H9 (cell line): ENCODE measurements around the gene POLD3. TPM values are rescaled to one million over a fixed set of nuclear protein-coding genes. Genes with fewer than 3 reads are reported as not detected.

Source experiments
- DNase-seq: peaks from one replicate; pipeline ENCODE4 v3.0.0-alpha.2; 2017
- H2AFZ ChIP-seq: one replicate; pipeline ENCODE4 v1.6.1; 2013; ENCODE audit warnings: mild to moderate bottlenecking, low read length, control low read depth, moderate library complexity
- H2AK5ac ChIP-seq: 2 replicates; pipeline ENCODE4 v1.6.1; 2013; ENCODE audit warnings: low read length, control low read depth, mixed read lengths; ENCODE audit not compliant: insufficient read length
- H2BK120ac ChIP-seq: one replicate; pipeline ENCODE4 v1.6.1; 2013; ENCODE audit warnings: low read depth, mild to moderate bottlenecking, low read length, control low read depth, inconsistent platforms; ENCODE audit not compliant: poor library complexity, severe bottlenecking
- H2BK12ac ChIP-seq: 2 replicates; pipeline ENCODE4 v1.6.1; 2013; ENCODE audit warnings: low read length, control low read depth, mixed read lengths, low read depth; ENCODE audit not compliant: insufficient read length
- H2BK15ac ChIP-seq: 2 replicates; pipeline ENCODE4 v1.6.1; 2013; ENCODE audit warnings: low read depth, low read length, control low read depth
- H2BK20ac ChIP-seq: one replicate; pipeline ENCODE4 v1.6.1; 2013; ENCODE audit warnings: low read depth, mild to moderate bottlenecking, low read length, control low read depth, inconsistent platforms; ENCODE audit not compliant: poor library complexity, severe bottlenecking
- H2BK5ac ChIP-seq: 2 replicates; pipeline ENCODE4 v1.6.1; 2013; ENCODE audit warnings: low read length, control low read depth, mixed read lengths; ENCODE audit not compliant: insufficient read length
- H3K14ac ChIP-seq: 2 replicates; pipeline ENCODE4 v1.6.1; 2013; ENCODE audit warnings: low read length, control low read depth; ENCODE audit not compliant: insufficient read depth
- H3K18ac ChIP-seq: 2 replicates; pipeline ENCODE4 v1.6.1; 2013; ENCODE audit warnings: low read depth, mild to moderate bottlenecking, mixed read lengths, low read length, control low read depth; ENCODE audit not compliant: insufficient read length
- H3K23ac ChIP-seq: 2 replicates; pipeline ENCODE4 v1.6.1; 2013; ENCODE audit warnings: low read length, control low read depth, mixed read lengths, low read depth; ENCODE audit not compliant: insufficient read length
- H3K23me2 ChIP-seq: 2 replicates; pipeline ENCODE4 v1.6.1; 2013; ENCODE audit warnings: low read depth, mild to moderate bottlenecking, mixed read lengths, low read length, control low read depth; ENCODE audit not compliant: insufficient read length, poor library complexity, severe bottlenecking
- H3K27ac ChIP-seq: 2 replicates; pipeline ENCODE4 v1.5.1; 2013; ENCODE audit warnings: low read length, control low read depth, mixed read lengths, low read depth; ENCODE audit not compliant: insufficient read length
- H3K27me3 ChIP-seq: 2 replicates; pipeline ENCODE4 v1.6.1; 2013; ENCODE audit warnings: low read length, control low read depth, inconsistent platforms; ENCODE audit not compliant: insufficient read depth
- H3K4ac ChIP-seq: 2 replicates; pipeline ENCODE4 v1.6.1; 2013; ENCODE audit warnings: low read depth, mild to moderate bottlenecking, control low read depth, inconsistent platforms, low read length, moderate library complexity
- H3K4me1 ChIP-seq: 2 replicates; pipeline ENCODE4 v1.6.1; 2013; ENCODE audit warnings: low read length, control low read depth, inconsistent platforms; ENCODE audit not compliant: insufficient read depth
- H3K4me2 ChIP-seq: 2 replicates; pipeline ENCODE4 v1.6.1; 2013; ENCODE audit warnings: low read length, control low read depth, mixed read lengths; ENCODE audit not compliant: insufficient read length, insufficient read depth
- H3K56ac ChIP-seq: 2 replicates; pipeline ENCODE4 v1.6.1; 2013; ENCODE audit warnings: low read depth, mild to moderate bottlenecking, mixed read lengths, low read length, control low read depth; ENCODE audit not compliant: insufficient read length
- H3K79me1 ChIP-seq: 2 replicates; pipeline ENCODE4 v1.6.1; 2013; ENCODE audit warnings: low read depth, mild to moderate bottlenecking, moderate library complexity, low read length, control low read depth, inconsistent platforms; ENCODE audit not compliant: insufficient read depth, poor library complexity, severe bottlenecking
- H3K79me2 ChIP-seq: 2 replicates; pipeline ENCODE4 v1.6.1; 2013; ENCODE audit warnings: low read length, control low read depth, inconsistent platforms; ENCODE audit not compliant: insufficient read depth
- H3K9ac ChIP-seq: 2 replicates; pipeline ENCODE4 v1.6.1; 2013; ENCODE audit warnings: low read length, control low read depth, mixed read lengths; ENCODE audit not compliant: insufficient read length; ENCODE audit errors: extremely low read depth
- H3K9me3 ChIP-seq: one replicate; pipeline ENCODE4 v1.6.1; 2013; ENCODE audit warnings: low read depth, low read length, inconsistent platforms; ENCODE audit not compliant: control insufficient read depth
- H3T11ph ChIP-seq: one replicate; pipeline ENCODE4 v1.6.1; 2013; ENCODE audit warnings: mild to moderate bottlenecking, low read length, control low read depth, inconsistent platforms
- H4K20me1 ChIP-seq: one replicate; pipeline ENCODE4 v1.6.1; 2013; ENCODE audit not compliant: control insufficient read depth, insufficient read length, insufficient read depth
- H4K5ac ChIP-seq: 2 replicates; pipeline ENCODE4 v1.6.1; 2013; ENCODE audit warnings: low read depth, mild to moderate bottlenecking, mixed read lengths, low read length, control low read depth; ENCODE audit not compliant: insufficient read length
- H4K8ac ChIP-seq: replicated peaks from 2 replicates; pipeline ENCODE4 v1.6.1; 2013; ENCODE audit warnings: low read length, control low read depth, mixed read lengths, low read depth; ENCODE audit not compliant: insufficient read length
- H4K91ac ChIP-seq: 2 replicates; pipeline ENCODE4 v1.6.1; 2013; ENCODE audit warnings: low read depth, mild to moderate bottlenecking, moderate library complexity, mixed read lengths, low read length, control low read depth; ENCODE audit not compliant: insufficient read length
- H3K27ac Mint-ChIP-seq, 3 experiments: 2 replicates in 2 of 3; 3 replicates in 1 of 3; pipeline ENCODE4 v1.8.0; 2020 to 2021; ENCODE audit warnings: mixed read lengths in 3 of 3, mild to moderate bottlenecking in 1 of 3, moderate library complexity in 1 of 3
- H3K27me3 Mint-ChIP-seq: 2 replicates; pipeline ENCODE4 v1.8.0; 2021; ENCODE audit warnings: low read depth, mild to moderate bottlenecking, moderate library complexity, mixed read lengths
- H3K36me3 Mint-ChIP-seq, 3 experiments: 2 replicates in 2 of 3; 3 replicates in 1 of 3; pipeline ENCODE4 v1.8.0; 2020 to 2021; ENCODE audit warnings: low read depth in 3 of 3, mixed read lengths in 3 of 3; ENCODE audit not compliant: insufficient read depth in 1 of 3
- H3K4me1 Mint-ChIP-seq, 2 experiments: 2 replicates each; pipeline ENCODE4 v1.8.0; 2020; ENCODE audit warnings: mixed read lengths in 2 of 2
- H3K4me3 Mint-ChIP-seq, 2 experiments: 2 replicates in 1 of 2; 3 replicates in 1 of 2; pipeline ENCODE4 v1.8.0; 2020 to 2021; ENCODE audit warnings: mild to moderate bottlenecking in 2 of 2, mixed read lengths in 2 of 2, moderate library complexity in 1 of 2
- H3K9me3 Mint-ChIP-seq, 2 experiments: 2 replicates in 1 of 2; 3 replicates in 1 of 2; pipeline ENCODE4 v1.8.0; 2020; ENCODE audit warnings: mild to moderate bottlenecking in 2 of 2, mixed read lengths in 2 of 2, moderate library complexity in 1 of 2
- CTCF ChIP-seq: fragments of 200-600 bp; sonication (generic); conservative IDR thresholded peaks from 3 replicates; pipeline ENCODE4 v1.8.0; 2021; ENCODE audit warnings: antibody characterized with exemption, mild to moderate bottlenecking
- WGBS: extraction: QIAGEN DNeasy Blood & Tissue Kit; methylation state at CpG from one replicate; pipeline ENCODE4 v1.1.7; 2013; ENCODE audit warnings: missing lambda C conversion rate, low lambda C conversion rate, mixed read lengths; ENCODE audit not compliant: insufficient read length; ENCODE audit errors: extremely low coverage; 5-methylcytosine and 5-hydroxymethylcytosine counted together
- total RNA-seq: library from RNA; stranded (reverse); gene quantifications from 2 replicates; pipeline ENCODE4 v1.2.1, GENCODE V29; 2021

POLD3 gene
- total RNA-seq, 1 experiment from 2014 or later = 34.1 TPM

- peaks cover 8 to 13% of the 10 kb centered on the region in 2 experiments for H3K4me1 Mint-ChIP-seq
- Histone ChIP-seq H4K20me1 (no peaks in the 10 kb centered on the region), H2BK120ac (no peak overlapping the region), H4K91ac (no peak overlapping the region), H3K4me1 (no peaks in the 10 kb centered on the region), H2BK20ac (no peak overlapping the region), H2BK5ac (no peak overlapping the region), H3K27me3 (no peaks in the 10 kb centered on the region), H2BK15ac (no peak overlapping the region), H3K9ac (no peak overlapping the region), H3T11ph (no peak overlapping the region), H4K5ac (no peak overlapping the region), H3K23me2 (no peaks in the 10 kb centered on the region), H3K9me3 (no peaks in the 10 kb centered on the region), H2AFZ (no peak overlapping the region), H3K79me1 (no peaks in the 10 kb centered on the region), H3K14ac (no peak overlapping the region), H4K8ac (no peak overlapping the region), H3K4me2 (no peak overlapping the region), H2AK5ac (no peak overlapping the region), H3K56ac (no peak overlapping the region), H3K4ac (no peak overlapping the region), H3K27ac (no peak overlapping the region), H3K79me2 (no peaks in the 10 kb centered on the region), H2BK12ac (no peak overlapping the region), H3K18ac (no peak overlapping the region), H3K23ac (no peak overlapping the region)
- no peaks in the 10 kb centered on the region for H3K27me3 Mint-ChIP-seq
- H3K27ac Mint-ChIP-seq = peak overlapping the region in 2 of 3 experiments; percentile 49 to 90; a peak in 1 of 7 replicates
- DNase-seq = no peak
- H3K4me3 Mint-ChIP-seq = no peak overlapping the region
- no peak for TF ChIP-seq CTCF
- H3K36me3 Mint-ChIP-seq = peaks cover 0 to 5% (median 5%) of the 10 kb centered on the region in 3 experiments; a peak in 5 of 7 replicates
- peaks cover 7 to 9% of the 10 kb centered on the region in 2 experiments; a peak in 3 of 5 replicates for H3K9me3 Mint-ChIP-seq
- no CpG with 5 or more reads among the region's 4 CpGs for WGBS
Observed at GRCh38 chr11:74672332-74672955, 80.1 kb downstream of the POLD3 start.
